ENCODE data around the gene FBXL20.

- TF ChIP-seq POLR2AphosphoS5 (IDR thresholded peaks at IDR 0.05; ENCODE audit: low read depth, low read length) (no peak), CTCF (IDR thresholded peaks at IDR 0.05; ENCODE audit: control extremely low read depth in 1 of 3, insufficient read depth in 1 of 3, low read depth in 1 of 3, low read length in 3 of 3) (no peak), EP300 (IDR thresholded peaks at IDR 0.05; ENCODE audit: borderline replicate concordance in 1 of 2, low read depth in 2 of 2, low read length in 2 of 2) (no peak), RFX5 (IDR thresholded peaks at IDR 0.05; ENCODE audit: borderline replicate concordance, low read depth, low read length) (no peak), SP1 (IDR thresholded peaks at IDR 0.05; ENCODE audit: low read depth, low read length) (no peak), JUND (IDR thresholded peaks at IDR 0.05; ENCODE audit: low read length) (no peak), ATF2 (IDR thresholded peaks at IDR 0.05; ENCODE audit: low read length) (no peak)
- TF ChIP-seq, protein P1, sequence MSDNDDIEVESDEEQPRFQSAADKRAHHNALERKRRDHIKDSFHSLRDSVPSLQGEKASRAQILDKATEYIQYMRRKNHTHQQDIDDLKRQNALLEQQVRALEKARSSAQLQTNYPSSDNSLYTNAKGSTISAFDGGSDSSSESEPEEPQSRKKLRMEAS (IDR thresholded peaks at IDR 0.05), result no peak
These were observed 155.2 kb downstream of the FBXL20 start for GRCh38 chr17:39246274-39246673.

All from H1 (cell line).